H1 (cell line): Measurements from ENCODE around the gene QPCTL. TPM values are rescaled to one million over a fixed set of nuclear protein-coding genes. Genes with fewer than 3 reads are reported as not detected.
A peak's percentile ranks its signal among the peaks of the same experiment; 100 is the strongest.

Experiments
- CTCF ChIA-PET: fragments of 300-600 bp; sonication (Branson Sonifier 250); formaldehyde crosslinking; loops from one replicate; lab custom pipeline; 2021; ENCODE audit not compliant: partially characterized antibody; lab: Charles Lee
- POLR2A ChIA-PET: fragments of 300-600 bp; sonication (Branson Sonifier 250); formaldehyde crosslinking; loops from one replicate; lab custom pipeline; 2021; ENCODE audit warnings: inconsistent platforms; ENCODE audit not compliant: partially characterized antibody; lab: Charles Lee
- DNase-seq, 2 experiments: peaks; one replicate each; pipeline versions ENCODE4 v3.0.0 to v3.0.0-alpha.2; 2010 to 2022; ENCODE audit warnings: low spot score in 2 of 2, low read depth in 1 of 2, mixed read lengths in 1 of 2
- FAIRE-seq: peaks from 2 replicates; lab custom pipeline; 2011; peaks lifted over from hg19 to GRCh38; lab: Jason Lieb, UNC
- H2AFZ ChIP-seq: 2 replicates; pipeline ENCODE4 v1.8.1; 2012; ENCODE audit warnings: low read length, inconsistent platforms
- H2AK5ac ChIP-seq: 2 replicates; pipeline ENCODE4 v1.6.1; 2013; ENCODE audit warnings: low read depth, low read length
- H2BK120ac ChIP-seq: replicated peaks from 2 replicates; pipeline ENCODE3; 2013; ENCODE audit warnings: low read depth, low read length, inconsistent platforms
- H2BK12ac ChIP-seq: 2 replicates; pipeline ENCODE4 v1.6.1; 2013; ENCODE audit warnings: low read depth, low read length
- H2BK15ac ChIP-seq: 2 replicates; pipeline ENCODE4 v1.6.1; 2013; ENCODE audit warnings: low read length
- H2BK20ac ChIP-seq: 2 replicates; pipeline ENCODE4 v1.6.1; 2013; ENCODE audit warnings: low read length
- H2BK5ac ChIP-seq: 2 replicates; pipeline ENCODE4 v1.6.1; 2013; ENCODE audit warnings: low read depth, low read length
- H3K14ac ChIP-seq: 2 replicates; pipeline ENCODE4 v1.6.1; 2013; ENCODE audit warnings: inconsistent platforms; ENCODE audit not compliant: insufficient read length
- H3K18ac ChIP-seq: 2 replicates; pipeline ENCODE4 v1.6.1; 2013; ENCODE audit warnings: low read length; ENCODE audit errors: extremely low read depth
- H3K23ac ChIP-seq: 2 replicates; pipeline ENCODE4 v1.6.1; 2013; ENCODE audit warnings: inconsistent platforms; ENCODE audit not compliant: insufficient read length
- H3K23me2 ChIP-seq: 2 replicates; pipeline ENCODE4 v1.6.1; 2013; ENCODE audit warnings: low read depth, low read length
- H3K27ac ChIP-seq: 2 replicates; pipeline ENCODE4 v1.6.1; 2011; ENCODE audit warnings: low read depth, low read length, inconsistent platforms
- H3K27me3 ChIP-seq, 4 experiments: replicated peaks in 1 of 4; 1 replicate in 1 of 4; 2 replicates in 3 of 4; pipeline versions ENCODE4 v1.6.1 to v1.8.1; 2011 to 2013; ENCODE audit warnings: low read length in 3 of 4, mild to moderate bottlenecking in 3 of 4, inconsistent platforms in 2 of 4, mixed read lengths in 2 of 4, moderate library complexity in 1 of 4; ENCODE audit not compliant: control insufficient read depth in 3 of 4, insufficient read depth in 3 of 4; ENCODE audit errors: extremely low read depth in 1 of 4
- H3K36me3 ChIP-seq, 4 experiments: 2 replicates each; pipeline versions ENCODE4 v1.6.1 to v1.8.1; 2011 to 2013; ENCODE audit warnings: mild to moderate bottlenecking in 4 of 4, low read length in 3 of 4, moderate library complexity in 2 of 4, control low read depth in 1 of 4, inconsistent platforms in 1 of 4; ENCODE audit not compliant: insufficient read depth in 4 of 4, control insufficient read depth in 2 of 4
- H3K4ac ChIP-seq: replicated peaks from 2 replicates; pipeline ENCODE3; 2013; ENCODE audit warnings: low read length, low read depth, mixed read lengths, inconsistent platforms; ENCODE audit not compliant: insufficient read length
- H3K4me1 ChIP-seq, 4 experiments: replicated peaks in 1 of 4; 1 replicate in 1 of 4; 2 replicates in 3 of 4; pipeline versions ENCODE4 v1.6.1 to v1.8.1; 2011 to 2013; ENCODE audit warnings: low read length in 3 of 4, inconsistent platforms in 2 of 4, mixed read lengths in 1 of 4; ENCODE audit not compliant: insufficient read depth in 4 of 4, control insufficient read depth in 3 of 4
- H3K4me2 ChIP-seq, 2 experiments: 2 replicates each; pipeline versions ENCODE4 v1.6.1 to v1.8.1; 2011 to 2013; ENCODE audit warnings: low read depth in 2 of 2, low read length in 2 of 2, control low read depth in 1 of 2, inconsistent platforms in 1 of 2, mild to moderate bottlenecking in 1 of 2; ENCODE audit not compliant: insufficient read depth in 1 of 2
- H3K4me3 ChIP-seq, 4 experiments: fragments of 200-600, 300-600 bp in 1 of 4; sonication (generic), shearing (Covaris generic), sonication (Bioruptor Twin) in 1 of 4; 2 replicates each; pipeline versions ENCODE4 v1.5.1 to v1.8.1; 2011 to 2016; ENCODE audit warnings: low read length in 4 of 4, low read depth in 3 of 4, control low read depth in 2 of 4, inconsistent platforms in 2 of 4, mild to moderate bottlenecking in 2 of 4, mixed read lengths in 1 of 4, moderate library complexity in 1 of 4; ENCODE audit not compliant: insufficient read depth in 2 of 4; ENCODE audit errors: extremely low read depth in 1 of 4
- H3K56ac ChIP-seq: replicated peaks from 2 replicates; pipeline ENCODE3; 2013; ENCODE audit warnings: low read depth, mild to moderate bottlenecking, mixed read lengths, low read length, inconsistent platforms; ENCODE audit not compliant: insufficient read length
- H3K79me1 ChIP-seq: 2 replicates; pipeline ENCODE4 v1.6.1; 2013; ENCODE audit warnings: low read depth, low read length, control low read depth
- H3K79me2 ChIP-seq, 2 experiments: 2 replicates each; pipeline versions ENCODE4 v1.6.1 to v1.8.1; 2012 to 2013; ENCODE audit warnings: low read length in 2 of 2, mild to moderate bottlenecking in 2 of 2, inconsistent platforms in 1 of 2; ENCODE audit not compliant: insufficient read depth in 2 of 2, control insufficient read depth in 1 of 2
- H3K9ac ChIP-seq, 4 experiments: replicated peaks in 1 of 4; 1 replicate in 1 of 4; 2 replicates in 3 of 4; pipeline versions ENCODE4 v1.6.1 to v1.8.1; 2011 to 2013; ENCODE audit warnings: low read depth in 3 of 4, low read length in 3 of 4, control low read depth in 2 of 4, mild to moderate bottlenecking in 2 of 4, moderate library complexity in 2 of 4, inconsistent platforms in 1 of 4; ENCODE audit errors: extremely low read depth in 1 of 4
- H3K9me3 ChIP-seq, 2 experiments: 2 replicates each; pipeline versions ENCODE4 v1.6.1 to v1.8.1; 2012 to 2013; ENCODE audit warnings: mild to moderate bottlenecking in 2 of 2, moderate library complexity in 2 of 2, control low read depth in 1 of 2, inconsistent platforms in 1 of 2, low read depth in 1 of 2, low read length in 1 of 2, mixed read lengths in 1 of 2; ENCODE audit not compliant: insufficient read depth in 2 of 2
- H4K20me1 ChIP-seq, 2 experiments: replicated peaks in 1 of 2; 2 replicates each; pipeline versions ENCODE3 to v1.8.1; 2011 to 2013; ENCODE audit warnings: inconsistent platforms in 2 of 2, low read length in 2 of 2, mild to moderate bottlenecking in 1 of 2; ENCODE audit not compliant: insufficient read depth in 2 of 2, control insufficient read depth in 1 of 2
- H4K5ac ChIP-seq: 2 replicates; pipeline ENCODE4 v1.6.1; 2013; ENCODE audit warnings: low read length, low read depth, mixed read lengths, inconsistent platforms; ENCODE audit not compliant: insufficient read length
- H4K8ac ChIP-seq: 2 replicates; pipeline ENCODE4 v1.8.0; 2013; ENCODE audit warnings: mild to moderate bottlenecking, moderate library complexity, low read length, inconsistent platforms; ENCODE audit not compliant: insufficient read depth; ENCODE audit errors: extremely low read depth
- H4K91ac ChIP-seq: replicated peaks from 2 replicates; pipeline ENCODE3; 2013; ENCODE audit warnings: low read length, mixed read lengths, inconsistent platforms; ENCODE audit not compliant: insufficient read length
- CBX8 ChIP-seq: fragments of 300-800, 300-1000 bp; sonication (generic); IDR thresholded peaks from 2 replicates; pipeline ENCODE4 v1.7.1; 2016; ENCODE audit warnings: low read depth, low read length, borderline replicate concordance
- EZH2 ChIP-seq: fragments of 200-600 bp; sonication (generic); IDR thresholded peaks from 2 replicates; pipeline ENCODE4 v1.7.1; 2012; ENCODE audit warnings: low read depth, mild to moderate bottlenecking, moderate library complexity, low read length, inconsistent platforms; ENCODE audit not compliant: severe bottlenecking
- GTF2F1 ChIP-seq: IDR thresholded peaks from 2 replicates; pipeline ENCODE4 v1.6.1; 2012; ENCODE audit warnings: low read depth, low read length, improper control_type of control experiment, borderline replicate concordance
- WGBS, 2 experiments: shearing (Covaris generic) in 1 of 2; methylation state at CpG; one replicate each; pipeline versions ENCODE4 v1.1.6 to v1.1.7; 2013 to 2015; ENCODE audit warnings: low lambda C conversion rate in 2 of 2, mixed read lengths in 2 of 2, inconsistent platforms in 1 of 2, low coverage in 1 of 2, missing lambda C conversion rate in 1 of 2; ENCODE audit not compliant: insufficient replicate concordance in 2 of 2, insufficient coverage in 1 of 2, insufficient read length in 1 of 2; ENCODE audit errors: extremely low coverage in 1 of 2, missing lambda C conversion rate in 1 of 2; 5-methylcytosine and 5-hydroxymethylcytosine counted together
- polyA plus RNA-seq, 7 experiments: library from polyadenylated mRNA; depleted of rRNA in 3 of 7; stranded (reverse) in 5 of 7; unstranded in 2 of 7; fragments of >200 nt in 5 of 7; fragments of 200-250 nt in 2 of 7; gene quantifications; 1 replicate in 5 of 7; 2 replicates in 1 of 7; 4 replicates in 1 of 7; pipeline versions ENCODE4 v1.2.1 to v1.2.3, GENCODE V29; 2011 to 2013; ENCODE audit warnings: missing spikeins in 2 of 7, mixed read lengths in 2 of 7
- total RNA-seq: library from RNA; stranded (reverse); fragmentation: NEBNext Ultra II Directional; extraction: Animal tissue kit (Norgen Biotek cat#: 25700); gene quantifications from 2 replicates; pipeline ENCODE4 v1.2.1, GENCODE V29; 2021

QPCTL gene
- total and polyA plus RNA-seq, 2 of the 8 experiments (the other 6 are each of a cell fraction or from before 2014, with no cell fraction given), result 25.2 to 35.3 TPM

GRCh38 chr19:45668342-45668871 is 24.1 kb upstream of the QPCTL start:
- ChIA-PET POLR2A (interaction anchor here (0.7 to 3.3 kb wide), 11 partner anchors 9 to 200 kb away, joined by 3 to 9 read pairs (median 4); partner anchors contain the start of gene FOSB), CTCF (interaction anchor here (0.5 to 1.4 kb wide), 5 partner anchors 15 to 56 kb away, joined by 3 to 5 read pairs (median 3); no protein-coding TSS in a partner anchor)
- H2BK15ac ChIP-seq, result no peak overlapping the region
- H3K79me2 ChIP-seq, result no peaks in the 10 kb centered on the region
- H3K23ac ChIP-seq, result no peak overlapping the region
- no peaks in the 10 kb centered on the region for H3K9me3 ChIP-seq
- H4K91ac ChIP-seq, result no peak overlapping the region
- TF ChIP-seq GTF2F1, result no peak
- no peak for TF ChIP-seq CBX8
- peak; percentile 61 for TF ChIP-seq EZH2
- H4K5ac ChIP-seq, result no peak overlapping the region
- 0 out of 2 replicates have a peak overlapping the region, but pooled peaks have one; percentile 5 for H2BK12ac ChIP-seq
- H3K4me1 ChIP-seq, result peaks cover 9 to 14% (median 11%) of the 10 kb centered on the region in 4 experiments
- no peaks in the 10 kb centered on the region for H3K79me1 ChIP-seq
- no peak overlapping the region for H2AK5ac ChIP-seq
- no peak overlapping the region for H3K9ac ChIP-seq
- H3K4me3 ChIP-seq, result peak overlapping the region; percentile 2 to 65 (median 40); a peak in 6 of 8 replicates
- H3K18ac ChIP-seq, result no peak overlapping the region; the same call in 1 of the 2 replicates
- no peak for DNase-seq
- H3K4ac ChIP-seq, result no peak overlapping the region
- peaks cover 21% of the 10 kb centered on the region for H3K23me2 ChIP-seq
- H3K27ac ChIP-seq, result no peak overlapping the region
- H3K27me3 ChIP-seq, result peaks cover 18 to 31% (median 27%) of the 10 kb centered on the region in 4 experiments
- no peak overlapping the region for H3K14ac ChIP-seq
- H2BK5ac ChIP-seq, result no peak overlapping the region
- no peak overlapping the region for H2AFZ ChIP-seq
- no peaks in the 10 kb centered on the region for H3K36me3 ChIP-seq
- no peak overlapping the region for H2BK20ac ChIP-seq
- H3K4me2 ChIP-seq, result peak overlapping the region; percentile 95 to 98
- FAIRE-seq, result no peak
- no peak overlapping the region for H2BK120ac ChIP-seq
- H3K56ac ChIP-seq, result no peak overlapping the region
- 12% methylated on average over 19 of the region's 19 CpGs; no CpG with 5 or more reads in 1 of the 2 experiments for WGBS, 2 experiments
- H4K8ac ChIP-seq, result no peak overlapping the region
- H4K20me1 ChIP-seq, result peaks cover 0 to 2% of the 10 kb centered on the region in 2 experiments
